BJ (cell line): Measurements from ENCODE around the gene OPN4. TPM values are rescaled to one million over a fixed set of nuclear protein-coding genes. Genes with fewer than 3 reads are reported as not detected.

Experiments
- CTCF ChIA-PET: fragments of 350-600 bp; formaldehyde crosslinking; extraction: SDS; loops from one replicate; lab custom pipeline; 2021; ENCODE audit warnings: antibody characterized with exemption, inconsistent platforms; lab: Yijun Ruan, JAX
- POLR2A ChIA-PET: fragments of 300-600 bp; sonication (Branson Sonifier 250); formaldehyde crosslinking; extraction: SDS; loops from one replicate; lab custom pipeline; 2021; ENCODE audit warnings: antibody characterized with exemption; lab: Charles Lee
- DNase-seq: peaks from one replicate; pipeline ENCODE4 v3.0.0-alpha.2; 2011; ENCODE audit warnings: low read depth
- H3K27me3 ChIP-seq: 2 replicates; pipeline ENCODE4 v1.6.0; 2011; ENCODE audit warnings: low read length; ENCODE audit not compliant: control insufficient read depth, insufficient read depth
- H3K36me3 ChIP-seq: 2 replicates; pipeline ENCODE4 v1.5.1; 2011; ENCODE audit warnings: low read length; ENCODE audit not compliant: control insufficient read depth, insufficient read depth
- H3K4me3 ChIP-seq: 2 replicates; pipeline ENCODE4 v1.5.1; 2011; ENCODE audit warnings: low read depth, mild to moderate bottlenecking, control low read depth, low read length
- polyA plus RNA-seq: library from polyadenylated mRNA; depleted of rRNA; stranded (reverse); fragments of >200 nt; gene quantifications from 2 replicates; pipeline ENCODE4 v1.2.3, GENCODE V29; 2011
- TF ChIP-seq, protein P1 (sequence below): IDR thresholded peaks from 2 replicates; pipeline ENCODE4 v1.5.1; 2011; ENCODE audit warnings: low read depth, mild to moderate bottlenecking, control low read depth, inconsistent platforms, low read length, moderate library complexity; ENCODE audit not compliant: insufficient read depth

OPN4 gene
- polyA plus RNA-seq, 1 experiment: not detected

DNA sequence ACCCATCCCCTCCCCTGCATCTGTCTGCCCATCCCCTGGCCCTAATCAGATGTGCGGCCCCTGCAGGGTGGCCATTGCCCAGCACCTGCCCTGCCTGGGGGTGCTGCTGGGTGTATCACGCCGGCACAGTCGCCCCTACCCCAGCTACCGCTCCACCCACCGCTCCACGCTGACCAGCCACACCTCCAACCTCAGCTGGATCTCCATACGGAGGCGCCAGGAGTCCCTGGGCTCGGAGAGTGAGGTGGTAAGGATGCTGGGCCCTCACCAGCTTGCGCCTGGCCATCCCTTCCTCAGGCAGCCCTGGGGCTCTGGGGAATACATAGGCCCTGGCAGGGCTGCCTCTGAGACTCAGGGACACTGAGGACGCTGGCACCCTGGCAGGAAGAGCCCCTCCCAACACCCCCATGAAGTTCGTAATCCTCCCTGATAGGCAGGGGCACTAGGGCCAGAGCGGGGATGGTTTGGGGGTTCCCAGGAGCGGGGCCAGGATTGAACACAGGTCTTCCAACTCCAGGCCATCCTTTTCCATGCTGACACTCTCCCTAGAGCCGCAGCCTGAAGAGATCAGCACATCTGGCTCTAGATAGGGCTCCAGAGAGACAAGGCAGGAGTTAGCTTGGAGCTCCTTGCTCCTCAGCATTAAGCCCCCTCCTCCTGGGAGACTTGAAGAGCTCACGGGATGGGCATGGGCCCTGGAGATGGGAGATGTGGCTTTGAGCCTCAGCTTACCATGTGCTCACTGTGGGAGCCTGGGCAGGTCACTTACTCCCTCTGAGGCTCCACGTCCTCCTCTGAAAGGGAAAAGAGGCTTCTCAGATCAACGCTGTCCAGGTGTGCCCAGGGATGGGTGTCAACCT lies 8.1 kb downstream of the OPN4 start:
- no peak for DNase-seq
- no peaks in the 10 kb centered on the region; the same call in 1 of the 2 replicates for H3K27me3 ChIP-seq
- no peaks in the 10 kb centered on the region for H3K36me3 ChIP-seq
- H3K4me3 ChIP-seq: no peak overlapping the region
- CTCF ChIA-PET: interaction anchor here (3.5 kb wide), 1 partner anchor 10 kb away, joined by 7 read pairs; no protein-coding TSS in a partner anchor
- POLR2A ChIA-PET: no interaction called here
- TF ChIP-seq, protein P1, sequence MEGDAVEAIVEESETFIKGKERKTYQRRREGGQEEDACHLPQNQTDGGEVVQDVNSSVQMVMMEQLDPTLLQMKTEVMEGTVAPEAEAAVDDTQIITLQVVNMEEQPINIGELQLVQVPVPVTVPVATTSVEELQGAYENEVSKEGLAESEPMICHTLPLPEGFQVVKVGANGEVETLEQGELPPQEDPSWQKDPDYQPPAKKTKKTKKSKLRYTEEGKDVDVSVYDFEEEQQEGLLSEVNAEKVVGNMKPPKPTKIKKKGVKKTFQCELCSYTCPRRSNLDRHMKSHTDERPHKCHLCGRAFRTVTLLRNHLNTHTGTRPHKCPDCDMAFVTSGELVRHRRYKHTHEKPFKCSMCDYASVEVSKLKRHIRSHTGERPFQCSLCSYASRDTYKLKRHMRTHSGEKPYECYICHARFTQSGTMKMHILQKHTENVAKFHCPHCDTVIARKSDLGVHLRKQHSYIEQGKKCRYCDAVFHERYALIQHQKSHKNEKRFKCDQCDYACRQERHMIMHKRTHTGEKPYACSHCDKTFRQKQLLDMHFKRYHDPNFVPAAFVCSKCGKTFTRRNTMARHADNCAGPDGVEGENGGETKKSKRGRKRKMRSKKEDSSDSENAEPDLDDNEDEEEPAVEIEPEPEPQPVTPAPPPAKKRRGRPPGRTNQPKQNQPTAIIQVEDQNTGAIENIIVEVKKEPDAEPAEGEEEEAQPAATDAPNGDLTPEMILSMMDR: no peak

DNA sequence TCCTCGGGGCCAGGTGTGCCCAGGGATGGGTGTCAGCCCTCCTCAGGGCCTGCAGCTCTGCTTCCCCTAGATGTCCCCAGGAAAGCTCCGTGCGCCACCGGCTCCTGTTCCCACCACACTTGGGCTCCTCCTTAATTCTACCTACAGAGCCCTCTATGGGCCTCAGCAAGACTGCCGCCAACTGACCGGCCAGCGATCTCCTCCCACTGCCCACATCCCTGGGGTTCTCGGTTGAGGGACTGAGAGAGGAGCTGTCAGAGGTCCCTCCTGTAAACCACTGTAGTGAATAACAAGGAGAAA lies 8.6 kb downstream of the OPN4 start:
- ChIA-PET POLR2A (interaction anchor here (0.5 kb wide), 1 partner anchor 215 kb away, joined by 3 read pairs; no protein-coding TSS in a partner anchor), CTCF (interaction anchor here (3.5 kb wide), 1 partner anchor 11 kb away, joined by 7 read pairs; no protein-coding TSS in a partner anchor)
- no peak for DNase-seq
- TF ChIP-seq, protein P1: no peak
- Histone ChIP-seq H3K27me3 (no peaks in the 10 kb centered on the region; the same call in 1 of the 2 replicates), H3K36me3 (no peaks in the 10 kb centered on the region), H3K4me3 (no peak overlapping the region)

DNA sequence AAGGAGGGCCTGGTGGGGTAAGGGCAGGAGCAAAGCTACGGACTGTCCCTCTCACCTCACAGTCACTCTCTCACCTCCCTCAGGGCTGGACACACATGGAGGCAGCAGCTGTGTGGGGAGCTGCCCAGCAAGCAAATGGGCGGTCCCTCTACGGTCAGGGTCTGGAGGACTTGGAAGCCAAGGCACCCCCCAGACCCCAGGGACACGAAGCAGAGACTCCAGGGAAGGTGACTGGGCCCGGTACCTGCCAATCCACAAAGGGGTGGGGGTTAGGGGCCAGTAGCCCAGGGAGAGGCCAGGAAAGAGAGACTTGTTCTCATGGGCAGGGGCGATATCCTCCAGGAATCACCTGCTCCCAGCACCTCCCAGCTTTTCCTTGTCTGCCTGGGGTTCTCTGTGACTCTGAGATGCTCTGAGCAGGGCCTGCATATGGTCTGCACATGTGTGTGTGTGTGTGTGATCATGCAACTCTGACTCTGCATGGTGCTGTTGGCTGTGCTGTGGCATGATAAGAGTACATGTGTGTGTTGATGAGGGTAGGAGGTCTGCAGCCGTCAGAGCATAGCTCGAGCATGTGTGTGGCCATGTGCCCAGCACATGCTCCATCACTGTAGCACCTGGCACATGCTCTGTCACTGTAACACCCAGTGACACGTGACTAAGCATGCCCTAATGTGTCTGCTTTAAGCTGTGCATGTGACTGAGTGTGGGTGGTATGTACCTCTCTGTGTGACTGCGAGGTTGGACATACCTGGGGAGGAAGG lies 9.4 kb downstream of the OPN4 start:
- ChIA-PET POLR2A (interaction anchor here (0.5 kb wide), 1 partner anchor 214 kb away, joined by 3 read pairs; no protein-coding TSS in a partner anchor), CTCF (interaction anchor here (1.3 to 3.5 kb wide), 2 partner anchors 11 to 14 kb away, joined by 4 to 7 read pairs; no protein-coding TSS in a partner anchor)
- H3K4me3 ChIP-seq: no peak overlapping the region
- no peak for DNase-seq
- no peaks in the 10 kb centered on the region; the same call in 1 of the 2 replicates for H3K27me3 ChIP-seq
- no peaks in the 10 kb centered on the region for H3K36me3 ChIP-seq
- TF ChIP-seq, protein P1: no peak

DNA sequence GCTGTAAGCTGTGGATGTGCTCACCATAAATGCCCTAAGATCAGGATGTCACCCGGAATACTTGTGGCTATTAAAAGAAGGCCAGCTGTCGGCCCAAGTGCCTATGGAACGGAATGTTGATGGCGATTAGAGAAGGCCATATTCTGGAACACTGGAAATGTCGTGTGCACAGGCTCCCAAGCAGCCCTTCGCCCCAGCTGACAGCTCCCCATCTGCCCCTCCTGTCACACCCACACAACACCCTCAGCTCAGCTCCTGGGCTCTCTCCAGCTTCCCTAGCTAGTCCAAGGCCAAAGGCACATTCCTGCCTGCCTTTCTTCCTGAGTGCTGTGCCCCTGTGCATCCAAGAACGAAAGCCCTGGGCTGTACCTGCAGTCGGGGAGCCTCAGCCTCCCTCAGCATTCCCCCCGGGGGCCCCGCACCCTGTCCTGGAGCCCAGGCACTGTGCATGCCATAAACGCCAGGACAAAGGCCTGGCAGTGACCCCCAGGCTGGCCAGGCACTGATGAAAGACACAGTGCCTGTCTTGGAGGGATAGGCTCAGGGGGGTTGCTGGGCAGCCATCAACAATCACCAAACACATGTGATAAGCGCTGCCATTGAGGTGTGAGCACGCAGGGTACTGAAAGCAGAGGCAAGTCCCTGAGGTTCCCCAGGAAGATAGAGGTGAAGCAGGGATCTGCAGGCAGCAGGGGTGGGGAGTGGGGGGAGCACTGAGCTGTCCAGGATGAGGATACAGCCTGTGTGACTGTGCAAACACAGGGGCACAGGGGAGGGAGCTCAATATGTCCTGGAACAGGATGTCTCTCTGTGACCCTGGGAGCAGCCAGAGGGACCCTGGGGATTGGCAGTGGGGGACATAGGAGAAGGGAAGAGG lies 10.2 kb downstream of the OPN4 start:
- H3K4me3 ChIP-seq: no peak overlapping the region
- no peak for DNase-seq
- H3K36me3 ChIP-seq: no peaks in the 10 kb centered on the region
- POLR2A ChIA-PET: no interaction called here
- CTCF ChIA-PET: interaction anchor here (0.9 to 3.5 kb wide), 5 partner anchors 12 to 282 kb away, joined by 3 to 7 read pairs (median 4); no protein-coding TSS in a partner anchor
- H3K27me3 ChIP-seq: no peaks in the 10 kb centered on the region; the same call in 1 of the 2 replicates
- TF ChIP-seq, protein P1: no peak
